NCI-H510A treated with DMSO at 0.1 percent for 48 hours (cell line): Measurements from ENCODE around the gene BOC.

Experiments
- DNase-seq: peaks from one replicate; lab custom pipeline; 2025; lab: John Stamatoyannopoulos, UW

Gene BOC

DNA sequence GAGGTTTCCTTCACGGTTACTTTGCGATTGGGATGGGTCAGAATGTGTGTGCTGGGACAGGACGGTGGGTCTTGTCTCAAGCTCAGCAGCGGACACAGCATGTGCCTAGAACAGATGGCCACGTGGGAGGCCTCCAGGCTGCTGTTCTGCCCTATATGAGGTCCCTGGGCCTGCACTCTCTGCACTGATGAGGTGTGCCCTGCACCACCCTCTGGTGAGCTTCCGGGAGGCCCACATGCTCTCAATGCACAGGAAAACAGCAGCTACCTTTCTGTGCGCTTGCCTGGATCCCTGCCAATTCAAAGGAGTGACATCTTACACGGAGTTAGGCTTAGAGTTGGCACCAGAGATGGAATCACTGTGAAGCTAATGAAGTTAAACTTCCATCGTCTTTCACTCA lies 59.8 kb downstream of the BOC start:
- peak; percentile 68 for DNase-seq

DNA sequence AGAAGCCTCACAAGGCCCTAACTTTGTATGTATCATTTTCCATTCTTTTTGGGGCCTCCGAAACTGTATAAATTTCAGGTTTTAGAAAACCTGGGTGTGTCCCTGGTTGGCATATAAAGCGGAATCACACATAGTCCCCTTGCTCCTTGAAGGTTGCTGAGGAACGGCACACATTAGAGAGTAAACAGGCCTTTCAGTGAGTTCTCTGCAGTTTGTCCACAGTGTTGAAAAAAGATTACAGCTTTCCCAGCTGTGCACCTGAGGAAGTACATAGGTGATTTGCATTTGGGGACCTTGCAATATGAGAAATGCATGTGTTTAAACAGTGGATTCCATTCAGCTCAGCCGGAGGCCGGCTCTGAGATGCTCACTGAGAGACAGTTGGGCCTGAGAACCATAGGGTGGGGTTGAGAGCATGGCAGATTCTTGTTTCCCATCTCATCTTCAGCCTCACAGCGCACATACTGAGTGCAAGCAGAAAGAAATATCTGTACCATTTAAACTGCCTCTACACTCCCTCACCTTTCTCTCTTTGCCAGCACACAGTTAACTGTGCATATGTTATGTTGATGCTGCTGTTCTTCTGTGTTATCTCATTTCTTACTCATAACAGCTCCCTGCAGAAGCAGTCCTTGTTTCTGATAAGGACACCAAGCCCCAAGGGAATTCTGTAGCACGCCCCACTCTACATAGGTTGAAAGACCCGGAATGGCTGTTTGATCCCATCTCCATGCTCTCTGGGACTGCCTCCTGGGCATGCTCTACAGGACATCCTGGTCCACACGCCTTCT lies 60.4 kb downstream of the BOC start:
- no peak for DNase-seq

DNA sequence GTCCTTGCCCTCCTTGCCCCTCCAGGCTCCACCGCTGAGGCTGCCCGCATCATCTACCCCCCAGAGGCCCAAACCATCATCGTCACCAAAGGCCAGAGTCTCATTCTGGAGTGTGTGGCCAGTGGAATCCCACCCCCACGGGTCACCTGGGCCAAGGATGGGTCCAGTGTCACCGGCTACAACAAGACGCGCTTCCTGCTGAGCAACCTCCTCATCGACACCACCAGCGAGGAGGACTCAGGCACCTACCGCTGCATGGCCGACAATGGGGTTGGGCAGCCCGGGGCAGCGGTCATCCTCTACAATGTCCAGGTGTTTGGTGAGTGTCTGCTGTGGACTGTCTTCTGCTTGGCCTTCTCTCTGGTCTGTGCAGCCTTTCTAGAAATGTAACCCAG lies 61.0 kb downstream of the BOC start:
- no peak for DNase-seq

DNA sequence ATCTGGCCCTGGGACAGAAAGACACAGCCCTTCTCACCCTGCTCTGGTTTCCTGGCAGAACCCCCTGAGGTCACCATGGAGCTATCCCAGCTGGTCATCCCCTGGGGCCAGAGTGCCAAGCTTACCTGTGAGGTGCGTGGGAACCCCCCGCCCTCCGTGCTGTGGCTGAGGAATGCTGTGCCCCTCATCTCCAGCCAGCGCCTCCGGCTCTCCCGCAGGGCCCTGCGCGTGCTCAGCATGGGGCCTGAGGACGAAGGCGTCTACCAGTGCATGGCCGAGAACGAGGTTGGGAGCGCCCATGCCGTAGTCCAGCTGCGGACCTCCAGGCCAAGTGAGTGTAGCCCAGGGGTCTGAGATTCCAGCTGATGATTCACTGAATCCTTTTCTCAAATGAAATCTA lies 61.7 kb downstream of the BOC start:
- no peak for DNase-seq

DNA sequence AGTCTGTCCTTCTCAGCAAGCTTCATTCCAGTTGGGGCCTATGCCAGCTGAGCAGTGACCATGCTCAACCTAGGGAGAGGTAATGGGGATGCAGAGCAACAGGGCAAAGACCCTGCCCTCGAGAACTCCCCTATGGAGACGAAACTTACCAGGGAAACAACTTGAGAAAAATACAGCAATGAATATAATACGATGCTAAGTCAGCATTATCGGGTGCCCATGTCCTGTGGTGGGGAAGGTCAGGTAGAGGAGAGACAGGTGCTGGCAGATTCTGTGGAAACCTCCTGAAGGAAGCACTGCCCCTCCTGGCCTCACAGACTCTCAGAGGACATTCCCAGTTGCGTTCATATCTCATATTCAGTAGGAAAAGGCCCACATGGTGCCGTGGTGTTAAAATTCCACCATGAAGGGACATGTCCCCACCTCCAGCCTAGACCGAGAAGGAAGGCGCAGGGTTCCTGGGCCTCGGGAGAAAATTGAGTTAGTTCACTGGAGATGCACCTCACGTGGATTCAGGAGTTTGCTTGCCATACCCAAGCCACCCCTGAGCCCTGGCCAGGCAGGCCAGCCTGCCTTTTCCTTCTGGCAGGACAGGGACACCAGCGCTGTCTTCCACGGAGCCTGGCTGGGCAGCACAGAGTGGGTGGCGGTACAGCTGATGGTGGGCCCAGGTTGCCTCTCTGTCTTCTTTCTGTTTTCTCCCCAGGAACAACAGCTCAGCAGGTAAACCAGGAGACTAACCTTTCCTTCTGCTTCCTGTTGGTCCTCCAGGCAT lies 62.4 kb downstream of the BOC start:
- DNase-seq, result no peak

DNA sequence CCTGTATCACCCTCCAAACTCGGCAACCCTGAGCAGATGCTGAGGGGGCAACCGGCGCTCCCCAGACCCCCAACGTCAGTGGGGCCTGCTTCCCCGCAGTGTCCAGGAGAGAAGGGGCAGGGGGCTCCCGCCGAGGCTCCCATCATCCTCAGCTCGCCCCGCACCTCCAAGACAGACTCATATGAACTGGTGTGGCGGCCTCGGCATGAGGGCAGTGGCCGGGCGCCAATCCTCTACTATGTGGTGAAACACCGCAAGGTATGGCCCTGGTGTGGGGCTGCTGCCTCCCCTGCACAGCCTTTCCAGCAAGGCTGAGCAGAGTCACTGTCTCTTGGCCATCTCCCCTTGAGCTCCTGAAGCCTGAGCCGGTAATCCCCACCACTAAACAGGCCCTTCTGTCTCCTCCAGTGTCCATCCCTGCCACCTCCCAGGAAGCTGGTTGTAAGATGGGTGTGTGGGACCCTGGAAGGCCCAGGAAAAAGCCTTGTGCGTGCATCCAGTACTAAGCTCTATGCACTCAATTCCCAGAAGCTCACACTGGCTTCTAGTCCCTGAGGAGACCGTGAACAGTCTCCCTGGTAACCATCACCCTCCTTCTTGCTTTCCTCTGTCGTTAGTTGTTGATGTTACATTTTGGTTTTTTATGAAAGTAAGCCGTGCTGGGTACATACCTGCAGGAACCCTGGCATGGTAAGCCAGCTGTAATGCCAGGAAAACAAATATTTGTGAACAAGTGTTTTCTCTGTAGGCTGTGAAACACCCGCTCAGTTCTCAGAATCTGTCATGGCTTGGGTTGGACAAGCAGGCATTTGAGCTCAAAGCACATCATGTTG lies 63.3 kb downstream of the BOC start:
- peak; percentile 18 for DNase-seq

DNA sequence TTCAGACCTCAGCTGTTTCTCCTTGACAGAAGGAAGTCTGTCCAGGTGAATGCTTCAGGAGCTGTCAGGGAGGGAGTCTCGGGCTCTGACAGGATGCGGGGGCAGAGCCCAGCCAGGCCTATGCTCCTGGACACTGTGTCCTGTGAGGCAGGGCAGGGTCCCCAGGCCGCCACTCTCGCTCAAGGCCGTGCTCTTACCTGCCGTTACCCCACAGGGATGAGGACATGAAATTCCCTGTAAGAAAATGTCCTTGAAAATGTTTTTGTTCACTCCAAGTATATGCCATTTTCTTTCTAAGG lies 63.9 kb downstream of the BOC start:
- DNase-seq, result no peak

DNA sequence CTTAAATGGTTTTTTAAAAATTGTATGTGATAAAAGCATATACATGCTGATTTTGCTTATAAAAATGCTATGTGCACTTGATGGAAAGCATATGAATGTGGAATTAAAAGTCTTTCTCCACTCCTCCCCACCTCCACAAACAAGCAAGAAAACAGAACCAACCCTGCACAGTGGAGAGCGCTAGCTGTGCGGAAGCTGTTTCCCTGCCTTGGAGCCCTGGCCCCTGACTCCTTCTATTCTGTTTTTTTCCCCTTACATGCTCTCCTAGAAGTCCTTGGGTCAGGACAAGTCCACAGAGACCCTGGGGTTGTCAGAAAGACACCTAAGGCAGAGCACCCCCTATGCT lies 64.2 kb downstream of the BOC start:
- DNase-seq, result peak; percentile 7

DNA sequence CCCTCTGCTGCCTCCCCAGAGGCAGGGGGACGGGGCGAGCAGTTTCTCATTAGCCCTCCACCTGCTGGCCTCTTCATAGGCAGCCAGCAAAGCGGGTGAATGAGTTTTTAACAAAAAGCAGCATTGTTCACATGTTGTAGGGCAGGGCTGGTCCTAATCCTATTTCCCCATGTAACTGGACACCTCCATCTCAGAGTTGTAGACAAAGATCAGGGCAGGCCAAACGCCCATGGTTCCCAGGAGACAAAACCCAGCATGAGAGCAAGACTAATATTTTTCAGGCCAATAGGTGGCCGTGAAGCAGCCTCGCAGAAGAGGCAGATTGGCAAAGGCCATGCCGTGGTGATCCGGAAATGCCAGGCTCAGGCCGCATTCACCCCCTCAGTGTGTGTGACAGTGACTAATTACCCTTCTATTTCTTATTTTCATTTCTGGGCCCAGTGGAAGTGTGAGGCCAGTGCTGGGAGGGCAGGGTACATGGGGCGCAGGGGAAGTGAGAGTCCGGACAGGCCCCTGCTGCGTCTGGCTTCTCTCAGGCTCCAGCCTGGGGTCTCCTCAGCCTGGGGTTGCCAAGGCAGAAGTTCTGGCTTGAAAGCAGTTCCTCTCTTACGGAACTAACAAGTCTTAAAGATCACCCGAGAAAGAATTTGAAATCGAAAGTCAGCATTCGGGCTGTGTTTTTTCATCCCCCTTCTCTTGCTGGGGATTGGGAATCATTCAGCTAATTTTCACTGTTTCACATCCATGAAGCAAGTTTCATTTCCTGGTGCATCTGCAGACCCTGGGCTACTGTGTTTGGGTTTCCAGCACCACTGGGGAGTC lies 64.8 kb downstream of the BOC start:
- peak; percentile 55 for DNase-seq

DNA sequence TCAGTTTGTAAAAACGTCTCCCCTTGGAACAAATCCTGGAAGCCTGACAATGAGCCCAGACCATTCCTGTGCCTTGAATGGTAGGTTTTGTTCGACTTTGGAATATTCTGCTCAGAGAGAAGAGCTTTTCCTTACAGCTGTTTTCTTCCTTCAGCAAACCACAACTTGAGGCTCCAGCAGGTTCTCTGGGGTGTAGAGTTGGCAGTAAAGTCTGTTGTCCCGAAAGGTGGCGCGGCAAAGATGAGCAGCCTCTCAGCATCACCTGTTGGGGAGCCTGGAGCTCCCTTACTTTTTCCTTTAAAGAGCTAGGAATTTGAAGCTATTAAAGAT lies 65.4 kb downstream of the BOC start:
- no peak for DNase-seq

DNA sequence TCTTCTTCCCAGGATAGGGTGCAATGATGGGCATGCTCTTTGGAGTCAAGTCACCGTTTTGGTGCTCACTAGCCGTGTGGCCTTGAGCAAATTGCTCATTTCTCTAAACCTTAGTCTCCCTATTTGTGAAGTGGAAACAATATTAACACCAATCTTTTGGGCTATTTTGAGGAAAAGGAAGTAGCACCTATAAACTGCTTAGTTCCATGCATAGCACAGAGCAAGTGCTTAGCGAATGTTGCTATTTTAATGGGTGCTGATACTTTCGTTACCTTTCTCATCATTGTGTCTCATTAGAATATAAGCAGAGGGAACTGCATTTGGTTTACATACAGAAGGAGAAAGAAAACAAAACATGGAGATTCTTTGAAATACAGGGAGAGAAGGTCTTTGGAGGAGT lies 66.1 kb downstream of the BOC start:
- DNase-seq, result no peak

DNA sequence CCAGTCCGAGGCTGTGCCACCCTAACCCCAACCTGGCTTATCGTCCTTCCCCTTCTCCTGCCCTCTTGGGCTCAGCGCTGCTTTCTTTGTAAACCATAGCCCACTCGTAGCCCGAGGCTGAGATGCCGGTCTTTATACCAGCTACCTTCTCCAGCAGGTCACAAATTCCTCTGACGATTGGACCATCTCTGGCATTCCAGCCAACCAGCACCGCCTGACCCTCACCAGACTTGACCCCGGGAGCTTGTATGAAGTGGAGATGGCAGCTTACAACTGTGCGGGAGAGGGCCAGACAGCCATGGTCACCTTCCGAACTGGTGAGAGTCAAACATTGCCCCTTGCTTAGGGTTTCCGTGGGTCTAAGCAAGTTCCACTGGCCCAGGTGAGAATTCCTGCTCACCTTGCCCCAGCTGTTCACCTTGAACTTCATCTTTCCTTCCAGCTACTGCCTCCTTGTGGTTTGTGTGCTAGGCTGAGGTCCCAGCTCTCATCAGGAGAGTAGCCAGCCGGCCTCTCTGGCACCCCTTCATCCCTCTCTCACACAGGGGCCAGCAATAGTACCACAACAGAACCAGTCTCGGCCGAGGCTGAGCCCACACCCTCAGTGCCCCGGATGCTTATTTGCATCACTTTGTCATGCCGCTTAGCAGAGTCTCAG lies 66.7 kb downstream of the BOC start:
- no peak for DNase-seq

DNA sequence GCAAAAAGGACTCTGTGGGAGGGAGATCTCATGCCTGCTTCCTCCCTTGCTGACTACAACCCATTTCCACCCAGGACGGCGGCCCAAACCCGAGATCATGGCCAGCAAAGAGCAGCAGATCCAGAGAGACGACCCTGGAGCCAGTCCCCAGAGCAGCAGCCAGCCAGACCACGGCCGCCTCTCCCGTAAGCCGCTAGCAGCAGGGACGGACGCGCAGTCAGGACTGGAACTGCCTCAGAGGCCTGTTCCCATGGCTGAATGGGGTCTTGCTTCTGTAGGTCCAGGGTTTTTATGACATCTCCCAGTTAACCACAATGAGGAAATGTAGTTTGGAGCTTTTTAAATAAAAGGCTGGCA lies 67.2 kb downstream of the BOC start:
- DNase-seq, result no peak

DNA sequence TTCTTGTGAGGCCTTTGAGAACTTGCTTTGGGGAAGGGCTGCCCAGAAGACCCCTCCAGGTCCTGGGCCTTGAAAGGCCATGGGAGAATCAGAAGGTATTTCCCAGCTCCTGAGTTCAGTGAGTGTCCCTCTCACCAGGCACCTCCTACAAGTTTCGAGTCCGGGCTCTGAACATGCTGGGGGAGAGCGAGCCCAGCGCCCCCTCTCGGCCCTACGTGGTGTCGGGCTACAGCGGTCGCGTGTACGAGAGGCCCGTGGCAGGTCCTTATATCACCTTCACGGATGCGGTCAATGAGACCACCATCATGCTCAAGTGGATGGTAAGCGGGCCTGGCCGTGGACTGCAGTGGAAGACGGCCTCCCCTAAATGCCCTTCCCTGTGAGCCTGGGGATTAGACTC lies 68.3 kb downstream of the BOC start:
- no peak for DNase-seq

DNA sequence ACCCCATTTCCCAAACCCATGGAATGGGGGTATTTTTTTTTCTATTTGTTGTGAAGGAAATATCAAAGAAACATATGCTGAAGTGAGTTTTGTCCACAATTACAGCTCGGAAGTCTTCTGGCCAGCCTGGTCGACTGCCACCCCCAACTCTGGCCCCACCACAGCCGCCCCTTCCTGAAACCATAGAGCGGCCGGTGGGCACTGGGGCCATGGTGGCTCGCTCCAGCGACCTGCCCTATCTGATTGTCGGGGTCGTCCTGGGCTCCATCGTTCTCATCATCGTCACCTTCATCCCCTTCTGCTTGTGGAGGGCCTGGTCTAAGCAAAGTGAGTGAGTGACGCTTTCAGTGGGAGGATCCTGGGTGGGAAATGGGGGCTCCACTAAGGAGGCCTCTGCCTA lies 71.9 kb downstream of the BOC start:
- no peak for DNase-seq

DNA sequence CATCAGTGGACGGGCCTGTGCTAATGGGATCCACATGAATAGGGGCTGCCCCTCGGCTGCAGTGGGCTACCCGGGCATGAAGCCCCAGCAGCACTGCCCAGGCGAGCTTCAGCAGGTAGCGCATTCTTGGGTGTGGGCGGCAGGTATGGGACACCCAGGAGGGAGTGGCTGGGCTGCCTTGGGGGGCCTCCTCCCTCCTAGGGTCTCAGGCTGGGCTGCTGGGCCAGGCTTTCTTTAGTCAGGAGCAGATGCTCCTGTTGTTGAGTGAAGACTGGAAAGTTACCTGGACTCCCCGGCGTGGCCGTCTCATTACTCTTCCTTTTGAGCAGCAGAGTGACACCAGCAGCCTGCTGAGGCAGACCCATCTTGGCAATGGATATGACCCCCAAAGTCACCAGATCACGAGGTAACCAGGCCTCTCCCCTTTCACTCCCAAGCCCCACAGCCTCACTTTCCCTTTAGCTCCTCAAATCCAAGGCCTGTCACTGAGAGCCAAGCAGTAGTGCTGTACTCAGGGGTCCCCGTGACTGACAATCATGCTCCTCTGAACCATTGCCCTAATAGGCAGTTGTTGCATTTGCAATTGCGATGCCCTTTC lies 73.2 kb downstream of the BOC start:
- DNase-seq, result no peak

DNA sequence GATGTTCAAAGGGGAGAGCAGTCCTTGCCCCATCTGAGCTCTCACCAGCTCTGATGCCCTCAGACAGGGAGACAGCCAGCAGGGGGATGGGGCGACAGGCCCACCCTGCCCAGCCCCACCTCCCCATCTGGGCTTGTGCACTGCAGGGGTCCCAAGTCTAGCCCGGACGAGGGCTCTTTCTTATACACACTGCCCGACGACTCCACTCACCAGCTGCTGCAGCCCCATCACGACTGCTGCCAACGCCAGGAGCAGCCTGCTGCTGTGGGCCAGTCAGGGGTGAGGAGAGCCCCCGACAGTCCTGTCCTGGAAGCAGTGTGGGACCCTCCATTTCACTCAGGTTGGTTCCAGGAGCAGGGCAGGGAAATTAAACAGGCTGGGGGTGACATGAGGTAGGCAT lies 73.9 kb downstream of the BOC start:
- DNase-seq, result no peak

DNA sequence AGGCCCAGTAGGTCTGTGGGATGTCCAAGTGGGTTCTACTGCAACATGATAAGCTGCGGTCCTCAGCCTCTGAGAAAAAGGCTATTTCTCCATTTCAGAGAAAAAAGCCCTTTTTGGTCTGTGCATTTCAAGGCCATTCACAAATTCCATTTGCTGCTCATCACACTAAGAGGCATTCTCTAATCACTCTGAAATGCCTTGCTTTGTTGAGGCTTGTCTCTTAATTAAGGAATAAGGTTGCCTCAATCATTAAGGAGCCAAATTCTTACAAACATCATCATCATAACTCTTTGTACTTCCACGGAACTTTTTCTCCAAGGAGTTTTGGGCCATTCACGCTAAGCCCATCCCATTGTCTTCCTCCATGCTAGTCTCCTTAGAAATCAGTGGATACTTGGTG lies 74.4 kb downstream of the BOC start:
- no peak for DNase-seq

DNA sequence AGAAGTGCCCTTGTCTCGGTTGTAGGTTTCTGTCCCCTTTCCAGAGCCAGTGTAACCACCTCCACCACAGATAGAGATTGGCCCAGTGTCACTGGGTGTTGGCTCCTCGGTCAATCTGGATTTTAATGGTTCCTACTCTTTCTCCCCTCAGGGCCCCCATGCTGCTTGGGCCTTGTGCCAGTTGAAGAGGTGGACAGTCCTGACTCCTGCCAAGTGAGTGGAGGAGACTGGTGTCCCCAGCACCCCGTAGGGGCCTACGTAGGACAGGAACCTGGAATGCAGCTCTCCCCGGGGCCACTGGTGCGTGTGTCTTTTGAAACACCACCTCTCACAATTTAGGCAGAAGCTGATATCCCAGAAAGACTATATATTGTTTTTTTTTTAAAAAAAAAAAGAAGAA lies 75.2 kb downstream of the BOC start:
- DNase-seq, result no peak

DNA sequence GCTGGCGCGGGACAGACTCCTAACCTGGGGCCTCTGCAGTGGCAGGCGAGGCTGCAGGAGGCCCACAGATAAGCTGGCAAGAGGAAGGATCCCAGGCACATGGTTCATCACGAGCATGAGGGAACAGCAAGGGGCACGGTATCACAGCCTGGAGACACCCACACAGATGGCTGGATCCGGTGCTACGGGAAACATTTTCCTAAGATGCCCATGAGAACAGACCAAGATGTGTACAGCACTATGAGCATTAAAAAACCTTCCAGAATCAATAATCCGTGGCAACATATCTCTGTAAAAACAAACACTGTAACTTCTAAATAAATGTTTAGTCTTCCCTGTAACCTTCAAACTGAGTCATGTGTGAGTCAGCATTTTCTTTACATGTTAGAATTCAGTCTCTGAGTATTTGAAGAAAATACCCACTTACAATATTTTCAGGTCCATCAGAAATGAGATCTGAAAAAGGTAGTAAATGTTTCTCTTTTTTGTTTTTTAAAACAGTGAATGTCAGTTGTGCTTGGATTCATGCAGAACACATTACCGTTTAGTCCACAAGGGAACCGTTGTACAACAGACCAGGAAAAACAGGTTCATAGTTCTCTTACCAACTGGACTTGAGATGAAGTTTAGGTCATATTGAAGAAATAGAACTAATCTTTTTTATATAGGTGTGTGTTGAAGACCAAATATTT lies 75.9 kb downstream of the BOC start:
- DNase-seq, result peak; percentile 31
